Ovary (tissue), 3 donors: ENCODE data around the gene TSPAN31.

Experiments
- POLR2A ChIP-seq: fragments of 450-650 bp; IDR thresholded peaks from one replicate; pipeline ENCODE4 v1.6.1; 2017; ENCODE audit warnings: antibody characterized with exemption, mild to moderate bottlenecking, moderate library complexity
- TF ChIP-seq, protein P1 (sequence below), 3 donors: fragments of 450-650 bp in 2 of 3; fragments of 200-600 bp in 1 of 3; IDR thresholded peaks; one replicate each; pipeline versions ENCODE4 v1.5.1 to v1.8.0; 2016 to 2022; ENCODE audit warnings: antibody characterized with exemption in 3 of 3, mild to moderate bottlenecking in 1 of 3
- donor health status: DM: no; HTN: no; CAD: no.

DNA sequence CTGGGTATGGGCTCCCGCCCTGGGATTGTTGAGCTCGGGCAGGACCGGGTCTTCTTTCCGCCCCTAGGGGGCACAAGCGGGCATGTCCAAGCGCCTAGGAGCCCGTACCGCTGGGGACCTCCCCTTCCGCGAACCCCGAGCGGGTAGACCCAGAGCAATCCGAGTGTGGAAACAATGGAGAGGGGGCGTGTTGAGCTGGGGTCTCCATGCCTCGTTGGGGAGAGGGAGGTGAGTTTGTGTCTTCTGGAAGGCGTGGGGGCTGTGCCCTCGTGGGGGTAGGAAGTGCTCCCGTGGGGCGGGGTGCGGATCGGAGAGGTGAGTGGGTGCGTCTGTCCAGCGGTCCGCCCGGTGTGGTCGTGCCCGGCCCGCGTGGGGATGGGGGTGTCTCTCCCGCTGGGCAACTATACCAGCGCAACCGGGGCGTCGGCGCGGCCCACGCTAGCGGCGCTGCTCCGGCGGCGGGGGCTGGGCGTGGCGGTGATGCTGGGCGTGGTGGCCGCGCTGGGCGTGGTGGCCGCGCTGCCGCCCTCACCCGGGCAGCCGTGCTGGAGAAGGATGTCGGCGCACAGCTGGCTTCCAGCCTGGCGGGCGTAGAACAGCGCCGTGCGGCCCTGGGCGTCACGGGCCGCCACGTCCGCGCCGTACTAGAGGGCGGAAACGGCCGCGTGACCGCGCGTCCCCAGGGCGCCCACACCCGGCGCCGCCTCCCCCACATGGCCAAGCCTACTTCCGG lies 18.5 kb upstream of the TSPAN31 start:
- TF ChIP-seq, protein P1, sequence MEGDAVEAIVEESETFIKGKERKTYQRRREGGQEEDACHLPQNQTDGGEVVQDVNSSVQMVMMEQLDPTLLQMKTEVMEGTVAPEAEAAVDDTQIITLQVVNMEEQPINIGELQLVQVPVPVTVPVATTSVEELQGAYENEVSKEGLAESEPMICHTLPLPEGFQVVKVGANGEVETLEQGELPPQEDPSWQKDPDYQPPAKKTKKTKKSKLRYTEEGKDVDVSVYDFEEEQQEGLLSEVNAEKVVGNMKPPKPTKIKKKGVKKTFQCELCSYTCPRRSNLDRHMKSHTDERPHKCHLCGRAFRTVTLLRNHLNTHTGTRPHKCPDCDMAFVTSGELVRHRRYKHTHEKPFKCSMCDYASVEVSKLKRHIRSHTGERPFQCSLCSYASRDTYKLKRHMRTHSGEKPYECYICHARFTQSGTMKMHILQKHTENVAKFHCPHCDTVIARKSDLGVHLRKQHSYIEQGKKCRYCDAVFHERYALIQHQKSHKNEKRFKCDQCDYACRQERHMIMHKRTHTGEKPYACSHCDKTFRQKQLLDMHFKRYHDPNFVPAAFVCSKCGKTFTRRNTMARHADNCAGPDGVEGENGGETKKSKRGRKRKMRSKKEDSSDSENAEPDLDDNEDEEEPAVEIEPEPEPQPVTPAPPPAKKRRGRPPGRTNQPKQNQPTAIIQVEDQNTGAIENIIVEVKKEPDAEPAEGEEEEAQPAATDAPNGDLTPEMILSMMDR (IDR thresholded peaks at IDR 0.05), result peak; percentile 43 to 73 (median 59)
- no peak for TF ChIP-seq POLR2A
